Right lobe of liver (tissue), 6 donors: Measurements from ENCODE around the gene TM9SF1. TPM values are rescaled to one million over a fixed set of nuclear protein-coding genes. Genes with fewer than 3 reads are reported as not detected.
"Not testable (repeated sequence)": the region's sequence is repeated elsewhere in the genome, so short reads cannot be mapped to it uniquely, and the experiment has no call there.

ENCODE experiments used
- ATAC-seq, 4 donors: fragments of 200-7000 bp; cut with Tn5 transposase; one replicate each; pipeline ENCODE4 v1.9.1; 2020; ENCODE audit warnings: mild to moderate bottlenecking in 4 of 4, moderate library complexity in 4 of 4
- DNase-seq, 3 donors: peaks; one replicate each; pipeline ENCODE4 v3.0.0-alpha.2; 2020
- H3K27ac ChIP-seq, 3 donors: fragments of 200-600 bp; one replicate each; pipeline ENCODE4 v1.8.0; 2022
- H3K27me3 ChIP-seq, 2 donors: fragments of 200-600 bp; one replicate each; pipeline ENCODE4 v1.8.0; 2022
- H3K36me3 ChIP-seq, 4 donors: fragments of 200-600 bp; sonication (generic) in 1 of 4; one replicate each; pipeline versions ENCODE4 v1.5.1 to v1.8.0; 2017 to 2022; ENCODE audit warnings: control low read depth in 1 of 4
- H3K4me1 ChIP-seq, 4 donors: fragments of 200-600 bp; sonication (generic) in 1 of 4; one replicate each; pipeline versions ENCODE4 v1.5.1 to v1.8.0; 2017 to 2022; ENCODE audit warnings: control low read depth in 1 of 4
- H3K4me3 ChIP-seq, 3 donors: fragments of 200-600 bp; one replicate each; pipeline ENCODE4 v1.8.0; 2022
- H3K9me3 ChIP-seq, 4 donors: fragments of 200-600 bp; sonication (generic) in 1 of 4; one replicate each; pipeline versions ENCODE4 v1.5.1 to v1.8.0; 2017 to 2022; ENCODE audit warnings: control low read depth in 1 of 4
- POLR2A ChIP-seq: fragments of 450-650 bp; IDR thresholded peaks from one replicate; pipeline ENCODE4 v1.6.1; 2017; ENCODE audit warnings: antibody characterized with exemption, mild to moderate bottlenecking
- WGBS: methylation state at CpG from one replicate; pipeline ENCODE4 v1.1.6; 2018; ENCODE audit warnings: low coverage, low lambda C conversion rate; ENCODE audit not compliant: insufficient coverage; ENCODE audit errors: missing lambda C conversion rate; 5-methylcytosine and 5-hydroxymethylcytosine counted together
- intact Hi-C, 2 donors: fragments of 100-400 bp; cut with DNase I; formaldehyde crosslinking; loops; one replicate each; pipeline versions ENCODE4 v1.11.2 to v1.14.1; 2022
- total RNA-seq, 6 experiments: library from RNA; depleted of rRNA in 2 of 6; stranded (reverse); fragments of >200 nt in 2 of 6; fragmentation: NEBNext Ultra II Directional in 3 of 6; extraction: Animal tissue kit (Norgen Biotek cat#: 25700) in 3 of 6; gene quantifications; one replicate each; pipeline versions ENCODE4 v1.1.0 to v1.2.4, GENCODE V29; 2016 to 2023
- TF ChIP-seq, protein P1 (sequence below), 4 donors: fragments of 200-600 bp in 3 of 4; fragments of 450-650 bp in 1 of 4; IDR thresholded peaks; one replicate each; pipeline versions ENCODE4 v1.5.1 to v1.8.0; 2016 to 2022; ENCODE audit warnings: antibody characterized with exemption in 4 of 4, mild to moderate bottlenecking in 2 of 4
- donor health status: DM: no; HTN: yes; CAD: no.
- donor health status: DM: no; HTN: no; CAD: no.
- donor health status: DM: no; HTN: no; CAD: no.
- donor health status: DM: no; HTN: yes; CAD: no.
- donor health status: DM: no; HTN: yes; CAD: no.

TM9SF1 gene
- total RNA-seq, 6 experiments from 2014 or later, result 32.1 to 49.8 (median 41.2) TPM

DNA sequence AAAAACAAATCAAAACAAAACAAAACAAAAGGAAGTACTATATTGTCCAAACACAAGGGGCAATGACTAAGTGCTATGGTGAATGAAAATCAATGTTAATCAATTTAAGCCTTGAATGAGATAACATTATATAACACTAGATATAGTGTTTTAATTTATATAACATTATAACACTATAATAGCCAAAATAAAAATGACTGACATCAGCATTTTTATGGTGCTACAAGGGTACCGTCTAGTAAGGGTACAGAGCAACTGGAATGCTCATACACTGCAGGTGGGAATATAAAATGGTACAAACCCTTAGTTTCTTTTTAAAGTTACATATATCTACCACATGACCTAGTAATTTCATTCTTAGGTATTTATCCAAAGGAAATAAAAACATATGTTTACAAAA is 31.2 kb upstream of the TM9SF1 start:
- Histone ChIP-seq H3K4me3 (no peak overlapping the region), H3K27me3 (no peaks in the 10 kb centered on the region), H3K4me1 (peaks cover 0 to 20% (median 3%) of the 10 kb centered on the region in 4 donors), H3K9me3 (no peaks in the 10 kb centered on the region), H3K27ac (no peak overlapping the region), H3K36me3 (peaks cover 0 to 5% (median under 1%) of the 10 kb centered on the region in 4 donors)
- DNase-seq (no peak), ATAC-seq (no peak)
- intact Hi-C loops, result no loop called here
- WGBS, result 67% methylated on average over 1 of the region's 1 CpG
- TF ChIP-seq POLR2A, result no peak
- TF ChIP-seq, protein P1, sequence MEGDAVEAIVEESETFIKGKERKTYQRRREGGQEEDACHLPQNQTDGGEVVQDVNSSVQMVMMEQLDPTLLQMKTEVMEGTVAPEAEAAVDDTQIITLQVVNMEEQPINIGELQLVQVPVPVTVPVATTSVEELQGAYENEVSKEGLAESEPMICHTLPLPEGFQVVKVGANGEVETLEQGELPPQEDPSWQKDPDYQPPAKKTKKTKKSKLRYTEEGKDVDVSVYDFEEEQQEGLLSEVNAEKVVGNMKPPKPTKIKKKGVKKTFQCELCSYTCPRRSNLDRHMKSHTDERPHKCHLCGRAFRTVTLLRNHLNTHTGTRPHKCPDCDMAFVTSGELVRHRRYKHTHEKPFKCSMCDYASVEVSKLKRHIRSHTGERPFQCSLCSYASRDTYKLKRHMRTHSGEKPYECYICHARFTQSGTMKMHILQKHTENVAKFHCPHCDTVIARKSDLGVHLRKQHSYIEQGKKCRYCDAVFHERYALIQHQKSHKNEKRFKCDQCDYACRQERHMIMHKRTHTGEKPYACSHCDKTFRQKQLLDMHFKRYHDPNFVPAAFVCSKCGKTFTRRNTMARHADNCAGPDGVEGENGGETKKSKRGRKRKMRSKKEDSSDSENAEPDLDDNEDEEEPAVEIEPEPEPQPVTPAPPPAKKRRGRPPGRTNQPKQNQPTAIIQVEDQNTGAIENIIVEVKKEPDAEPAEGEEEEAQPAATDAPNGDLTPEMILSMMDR (IDR thresholded peaks at IDR 0.05), result no peak

DNA sequence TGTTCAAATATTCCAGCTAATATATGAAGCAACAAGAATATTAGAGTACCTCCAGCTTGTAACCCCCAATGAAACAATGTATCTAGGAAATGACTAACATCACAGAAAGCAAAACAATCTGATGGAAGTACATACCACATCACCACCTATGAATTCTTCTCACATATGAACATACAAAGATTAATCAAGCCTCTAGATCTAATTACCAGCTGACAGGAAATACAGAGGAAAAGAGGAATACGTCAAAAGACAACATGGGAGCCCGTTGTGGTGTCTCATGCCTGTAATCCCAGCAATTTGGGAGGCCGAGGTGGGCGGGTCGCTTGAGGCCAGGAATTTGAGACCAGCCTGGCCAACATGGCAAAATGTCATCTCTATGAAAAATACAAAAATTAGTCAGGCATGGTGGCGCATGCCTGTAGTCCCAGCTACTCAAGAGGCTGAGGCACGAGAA is 29.4 kb upstream of the TM9SF1 start:
- Histone ChIP-seq H3K4me1 (peaks cover 0 to 12% (median 0%) of the 10 kb centered on the region in 4 donors), H3K9me3 (no peaks in the 10 kb centered on the region), H3K36me3 (peaks cover 0 to 5% (median under 1%) of the 10 kb centered on the region in 4 donors), H3K27ac (no peak overlapping the region), H3K4me3 (no peak overlapping the region), H3K27me3 (no peaks in the 10 kb centered on the region)
- ATAC-seq (no peak), DNase-seq (no peak)
- no peak for TF ChIP-seq POLR2A
- TF ChIP-seq, protein P1 (IDR thresholded peaks at IDR 0.05), result no peak
- intact Hi-C loops, result no loop called here
- WGBS, result 90% methylated on average over 7 of the region's 7 CpGs

DNA sequence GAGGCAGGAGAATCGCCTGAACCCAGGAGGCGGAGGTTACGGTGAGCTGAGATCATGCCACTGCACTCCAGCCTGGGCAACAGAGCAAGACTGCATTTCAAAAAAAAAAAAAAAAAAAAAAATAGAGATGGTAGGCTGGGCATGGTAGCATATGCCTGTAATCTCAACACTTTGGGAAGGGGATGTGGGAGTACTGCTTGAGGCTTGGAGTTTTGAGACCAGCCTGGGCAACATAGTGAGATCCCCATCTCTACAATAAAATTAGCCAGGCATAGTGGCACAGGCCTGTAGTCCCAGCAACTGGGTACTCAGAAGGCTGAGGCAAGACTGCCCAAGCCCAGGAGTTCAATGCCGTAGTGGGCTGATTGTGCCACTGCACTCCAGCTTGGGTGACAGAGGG is 27.7 kb upstream of the TM9SF1 start:
- H3K27ac ChIP-seq, H3K27me3 ChIP-seq, ATAC-seq, intact Hi-C loops, DNase-seq, H3K4me3 ChIP-seq, H3K36me3 ChIP-seq, H3K9me3 ChIP-seq, H3K4me1 ChIP-seq: not testable (repeated sequence)
- 94% methylated on average over 3 of the region's 4 CpGs for WGBS

DNA sequence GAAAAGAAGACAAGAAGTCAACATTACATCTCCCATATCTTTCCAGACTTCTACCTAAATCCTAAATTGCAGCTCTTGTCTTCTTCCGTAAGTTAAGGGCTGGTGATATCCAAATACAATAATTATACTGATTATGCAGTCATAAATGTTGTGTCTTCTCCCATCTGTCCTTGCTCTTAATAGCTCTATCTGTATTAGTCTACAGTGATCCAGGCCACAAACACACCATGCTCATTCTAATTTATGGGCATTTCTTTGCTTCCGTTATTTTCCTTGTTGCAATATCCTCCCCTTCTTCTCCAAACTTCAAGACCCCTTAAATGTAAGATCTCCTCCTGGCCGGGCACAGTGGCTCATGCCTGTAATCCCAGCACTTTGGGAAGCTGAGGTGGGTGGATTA is 24.3 kb upstream of the TM9SF1 start:
- TF ChIP-seq POLR2A, result no peak
- TF ChIP-seq, protein P1 (IDR thresholded peaks at IDR 0.05), result no peak
- no peak for DNase-seq
- Histone ChIP-seq H3K4me3 (no peak overlapping the region), H3K36me3 (peaks cover 0 to 6% (median 0%) of the 10 kb centered on the region in 4 donors), H3K4me1 (peaks cover 0 to 5% (median 1%) of the 10 kb centered on the region in 4 donors), H3K27ac (no peak overlapping the region), H3K9me3 (no peaks in the 10 kb centered on the region), H3K27me3 (no peaks in the 10 kb centered on the region)
- 49% methylated on average over 3 of the region's 3 CpGs for WGBS
- ATAC-seq, result no peak
- intact Hi-C loops, result no loop called here

DNA sequence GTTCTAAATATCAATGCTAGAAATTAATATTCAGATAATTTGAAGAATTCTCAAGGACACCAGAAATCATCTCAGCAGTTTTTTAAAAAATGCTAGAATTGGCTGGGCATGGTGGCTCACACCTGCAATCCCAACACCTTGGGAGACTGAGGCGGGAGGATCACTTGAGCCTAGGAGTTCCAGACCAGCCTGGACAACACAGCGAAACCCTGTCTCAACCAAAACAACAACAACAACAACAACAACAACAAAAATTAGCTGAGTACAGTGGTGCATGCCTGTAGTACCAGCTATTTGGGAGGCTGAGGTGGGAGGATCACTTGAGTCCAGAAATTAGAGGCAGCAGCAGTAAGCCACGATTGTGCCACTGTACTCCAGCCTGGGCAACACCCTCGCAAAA is 23.8 kb upstream of the TM9SF1 start:
- DNase-seq, result no peak
- intact Hi-C loops, result no loop called here
- Histone ChIP-seq H3K4me1 (peaks cover 0 to 5% (median 1%) of the 10 kb centered on the region in 4 donors), H3K36me3 (peaks cover 0 to 6% (median 0%) of the 10 kb centered on the region in 4 donors), H3K9me3 (no peaks in the 10 kb centered on the region), H3K27me3 (no peaks in the 10 kb centered on the region), H3K4me3 (no peak overlapping the region), H3K27ac (no peak overlapping the region)
- no peak for TF ChIP-seq POLR2A
- TF ChIP-seq, protein P1 (IDR thresholded peaks at IDR 0.05), result no peak
- WGBS, result 88% methylated on average over 3 of the region's 4 CpGs
- no peak for ATAC-seq

DNA sequence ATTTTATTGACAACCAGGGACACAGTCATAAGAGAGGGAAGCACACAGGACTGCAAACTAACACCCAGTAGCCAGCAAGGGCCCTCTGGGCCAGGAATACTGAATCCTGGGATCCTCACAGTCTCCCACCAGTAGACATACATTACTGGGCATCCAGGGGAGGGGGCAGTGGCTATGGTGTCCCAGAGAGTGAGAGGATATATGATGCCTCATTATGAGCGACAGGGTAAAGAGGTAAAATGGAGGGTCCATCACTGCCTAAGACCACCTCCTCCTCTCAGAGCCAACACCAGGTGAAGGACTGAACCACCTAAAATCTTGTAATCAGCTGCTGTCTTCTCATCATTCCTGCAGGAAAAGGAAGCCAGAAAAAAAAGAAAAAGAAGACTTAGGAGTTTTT is 21.6 kb upstream of the TM9SF1 start:
- H3K4me1 ChIP-seq, intact Hi-C loops, ATAC-seq, H3K9me3 ChIP-seq, DNase-seq, H3K27ac ChIP-seq, H3K27me3 ChIP-seq, H3K4me3 ChIP-seq, H3K36me3 ChIP-seq: not testable (repeated sequence)
- whole genome bisulfite sequencing, result 100% methylated on average over 1 of the region's 1 CpG
